AG04450 (cell line): ENCODE data around the gene TRAPPC3. TPM values are rescaled to one million over a fixed set of nuclear protein-coding genes. Genes with fewer than 3 reads are reported as not detected.
A peak's percentile ranks its signal among the peaks of the same experiment; 100 is the strongest.

Experiments
- CTCF ChIA-PET: fragments of 300-600, 350-600 bp; formaldehyde crosslinking; extraction: SDS; loops from one replicate; lab custom pipeline; 2022; ENCODE audit warnings: antibody characterized with exemption, inconsistent platforms; lab: Charles Lee
- POLR2A ChIA-PET: fragments of 350-600 bp; formaldehyde crosslinking; extraction: SDS; loops from one replicate; lab custom pipeline; 2021; ENCODE audit warnings: antibody characterized with exemption, inconsistent platforms; lab: Yijun Ruan, JAX
- DNase-seq: peaks from one replicate; pipeline ENCODE4 v3.0.0-alpha.2; 2011; ENCODE audit warnings: low read depth, low spot score
- H3K27ac ChIP-seq: one replicate; pipeline ENCODE4 v1.5.1; 2012; ENCODE audit warnings: low read depth, low read length, control low read depth
- H3K27me3 ChIP-seq: one replicate; pipeline ENCODE4 v1.6.0; 2012; ENCODE audit warnings: low read length; ENCODE audit not compliant: control insufficient read depth, insufficient read depth
- H3K4me3 ChIP-seq: 2 replicates; pipeline ENCODE4 v1.5.1; 2011; ENCODE audit warnings: mild to moderate bottlenecking, low read depth, low read length, control low read depth
- H3K9me3 ChIP-seq: 2 replicates; pipeline ENCODE4 v1.5.1; 2012; ENCODE audit warnings: low read length; ENCODE audit not compliant: control insufficient read depth, insufficient read depth
- polyA plus RNA-seq: library from polyadenylated mRNA; depleted of rRNA; stranded (reverse); fragments of >200 nt; gene quantifications from 2 replicates; pipeline ENCODE4 v1.2.3, GENCODE V29; 2011
- TF ChIP-seq, protein P1 (sequence below): IDR thresholded peaks from 2 replicates; pipeline ENCODE4 v1.5.1; 2011; ENCODE audit warnings: low read depth, low read length, control low read depth, inconsistent platforms

TRAPPC3 gene
- polyA plus RNA-seq, 1 experiment: 92.3 TPM

DNA sequence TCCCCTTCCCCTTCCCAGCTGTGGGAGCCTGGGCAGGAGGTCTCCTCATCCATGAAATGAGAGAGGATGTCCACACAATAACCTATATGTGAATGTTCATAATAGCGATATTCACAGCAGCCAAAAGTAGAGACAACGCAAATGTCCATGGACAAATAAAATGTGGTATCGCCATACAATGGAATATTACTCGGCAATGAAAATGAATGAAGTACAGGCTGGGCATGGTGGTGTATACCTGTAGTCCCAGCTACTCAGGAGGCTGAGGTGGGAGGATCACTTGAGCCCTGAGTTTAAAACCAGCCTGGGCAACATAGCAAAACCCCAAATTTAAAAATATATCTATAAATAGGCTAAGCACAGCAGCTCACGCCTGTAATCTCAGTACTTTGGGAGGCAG lies 47.7 kb downstream of the TRAPPC3 start:
- POLR2A ChIA-PET: no interaction called here
- H3K9me3 ChIP-seq: no peaks in the 10 kb centered on the region; the same call in 1 of the 2 replicates
- no peak for DNase-seq
- H3K27me3 ChIP-seq: no peaks in the 10 kb centered on the region
- H3K4me3 ChIP-seq: no peak overlapping the region
- H3K27ac ChIP-seq: no peak overlapping the region
- CTCF ChIA-PET: interaction anchor here (2.2 to 10.4 kb wide), 2 partner anchors 33 to 184 kb away, joined by 7 to 145 read pairs; no protein-coding TSS in a partner anchor
- TF ChIP-seq, protein P1, sequence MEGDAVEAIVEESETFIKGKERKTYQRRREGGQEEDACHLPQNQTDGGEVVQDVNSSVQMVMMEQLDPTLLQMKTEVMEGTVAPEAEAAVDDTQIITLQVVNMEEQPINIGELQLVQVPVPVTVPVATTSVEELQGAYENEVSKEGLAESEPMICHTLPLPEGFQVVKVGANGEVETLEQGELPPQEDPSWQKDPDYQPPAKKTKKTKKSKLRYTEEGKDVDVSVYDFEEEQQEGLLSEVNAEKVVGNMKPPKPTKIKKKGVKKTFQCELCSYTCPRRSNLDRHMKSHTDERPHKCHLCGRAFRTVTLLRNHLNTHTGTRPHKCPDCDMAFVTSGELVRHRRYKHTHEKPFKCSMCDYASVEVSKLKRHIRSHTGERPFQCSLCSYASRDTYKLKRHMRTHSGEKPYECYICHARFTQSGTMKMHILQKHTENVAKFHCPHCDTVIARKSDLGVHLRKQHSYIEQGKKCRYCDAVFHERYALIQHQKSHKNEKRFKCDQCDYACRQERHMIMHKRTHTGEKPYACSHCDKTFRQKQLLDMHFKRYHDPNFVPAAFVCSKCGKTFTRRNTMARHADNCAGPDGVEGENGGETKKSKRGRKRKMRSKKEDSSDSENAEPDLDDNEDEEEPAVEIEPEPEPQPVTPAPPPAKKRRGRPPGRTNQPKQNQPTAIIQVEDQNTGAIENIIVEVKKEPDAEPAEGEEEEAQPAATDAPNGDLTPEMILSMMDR: no peak

DNA sequence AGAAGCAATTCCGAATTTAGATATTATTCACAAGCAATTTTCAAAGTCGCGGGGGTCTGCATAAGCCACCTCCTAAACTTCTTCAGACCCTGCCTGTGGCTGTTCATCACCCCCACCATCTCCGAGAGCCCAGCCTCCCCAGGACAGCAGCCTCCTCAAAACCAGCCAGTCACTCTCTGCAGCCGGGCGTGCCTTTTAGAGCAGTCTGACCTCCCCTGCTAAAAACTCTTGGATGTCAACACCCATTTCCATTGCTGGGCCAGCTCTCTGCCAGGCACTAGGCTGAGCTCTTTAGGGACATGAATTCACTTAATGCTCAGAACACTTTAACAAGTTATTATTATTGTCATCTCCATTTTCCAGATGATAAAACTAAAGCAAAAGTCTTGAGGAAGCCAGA lies 48.9 kb downstream of the TRAPPC3 start:
- no peak overlapping the region for H3K4me3 ChIP-seq
- no peak for DNase-seq
- POLR2A ChIA-PET: no interaction called here

DNA sequence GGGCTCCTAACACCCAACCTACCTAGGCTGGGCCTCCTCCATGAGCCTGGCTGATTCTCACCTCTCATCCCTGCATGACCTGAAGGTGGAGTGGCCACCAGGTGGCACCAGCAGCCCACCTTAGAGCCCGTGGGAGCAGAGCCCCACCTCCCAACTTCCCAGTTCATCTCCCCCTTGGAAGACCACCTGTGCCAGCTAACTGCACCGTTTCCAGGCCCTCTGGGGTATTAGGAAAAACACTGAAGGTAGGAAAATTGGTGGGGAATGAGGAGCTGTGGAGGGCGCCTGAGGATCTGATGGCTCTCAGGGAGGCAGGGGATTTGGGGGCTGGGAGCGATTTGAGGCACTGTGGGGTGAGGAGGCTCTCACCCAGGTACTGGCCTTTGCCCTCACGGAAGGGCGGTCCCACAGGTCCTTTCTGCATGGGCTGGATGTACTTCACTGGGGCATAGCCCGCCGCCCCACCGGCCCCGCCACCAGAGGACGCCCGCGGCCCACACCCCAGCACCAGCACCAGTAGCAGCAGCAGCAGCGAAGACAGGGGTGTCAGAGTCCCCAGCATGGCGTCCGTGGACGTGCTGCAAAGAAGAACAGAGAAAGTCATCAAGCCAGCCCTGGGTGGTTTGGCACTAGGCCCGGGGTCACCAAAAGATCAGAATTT lies 49.5 kb downstream of the TRAPPC3 start:
- ChIA-PET CTCF (interaction anchor here (0.6 to 10.4 kb wide), 24 partner anchors 11 to 320 kb away, joined by 3 to 145 read pairs (median 4); partner anchors contain the start of genes LSM10, THRAP3 and TRAPPC3), POLR2A (no interaction called here)
- H3K4me3 ChIP-seq: no peak overlapping the region
- no peak overlapping the region for H3K27ac ChIP-seq
- DNase-seq: peak; percentile 45
- no peaks in the 10 kb centered on the region; the same call in 1 of the 2 replicates for H3K9me3 ChIP-seq
- H3K27me3 ChIP-seq: no peaks in the 10 kb centered on the region
- TF ChIP-seq, protein P1: peak; percentile 86

More for the DNA sequence above, 48.9 kb downstream of the TRAPPC3 start:
- no peaks in the 10 kb centered on the region for H3K27me3 ChIP-seq
- TF ChIP-seq, protein P1: no peak
- H3K27ac ChIP-seq: peak overlapping the region; percentile 21
- CTCF ChIA-PET: interaction anchor here (0.6 to 10.4 kb wide), 24 partner anchors 11 to 319 kb away, joined by 3 to 145 read pairs (median 4); partner anchors contain the start of genes LSM10, THRAP3 and TRAPPC3
- no peaks in the 10 kb centered on the region; the same call in 1 of the 2 replicates for H3K9me3 ChIP-seq

DNA sequence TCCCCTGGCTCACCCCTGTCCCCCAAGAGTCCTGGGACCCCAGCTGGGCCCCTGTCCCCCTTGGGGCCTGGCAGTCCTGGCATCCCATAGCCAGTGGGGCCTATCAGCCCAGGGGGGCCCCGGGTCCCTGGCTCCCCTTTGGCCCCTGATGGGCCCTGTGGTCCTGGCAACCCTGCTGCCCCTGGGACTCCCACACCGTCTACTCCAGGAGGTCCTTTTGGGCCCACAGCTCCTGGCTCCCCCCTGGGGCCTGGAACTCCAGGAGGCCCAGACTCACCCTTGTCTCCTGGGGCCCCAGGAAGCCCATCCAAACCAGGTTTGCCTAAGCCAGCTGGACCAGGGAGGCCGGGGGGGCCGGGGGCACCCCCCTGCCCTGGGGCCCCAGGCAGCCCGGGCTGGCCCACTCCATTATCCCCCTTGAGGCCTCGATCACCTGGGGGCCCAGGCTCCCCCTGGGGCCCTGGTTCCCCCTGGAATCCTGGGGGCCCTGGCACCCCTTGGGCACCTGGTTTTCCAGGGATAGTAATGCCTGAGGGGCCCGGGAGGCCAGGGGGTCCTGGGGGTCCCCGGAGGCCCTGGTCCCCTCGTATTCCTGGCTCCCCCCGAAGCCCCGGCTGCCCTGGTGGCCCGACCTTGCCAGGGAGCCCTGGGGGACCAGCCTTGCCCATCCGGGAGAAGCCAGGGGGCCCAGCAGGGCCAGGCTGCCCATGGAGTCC lies 50.5 kb downstream of the TRAPPC3 start:
- TF ChIP-seq, protein P1: no peak
- ChIA-PET CTCF (interaction anchor here (1.0 to 10.4 kb wide), 2 partner anchors 36 to 187 kb away, joined by 3 to 145 read pairs; no protein-coding TSS in a partner anchor), POLR2A (interaction anchor here (0.6 kb wide), 1 partner anchor 157 kb away, joined by 5 read pairs; no protein-coding TSS in a partner anchor)
- no peak overlapping the region for H3K27ac ChIP-seq
- DNase-seq: no peak
- no peaks in the 10 kb centered on the region for H3K27me3 ChIP-seq
- H3K9me3 ChIP-seq: no peaks in the 10 kb centered on the region; the same call in 1 of the 2 replicates
- no peak overlapping the region for H3K4me3 ChIP-seq
